ENCODE results near the gene HACD3.
"Not testable (repeated sequence)": the region's sequence is repeated elsewhere in the genome, so short reads cannot be mapped to it uniquely, and the experiment has no call there.

Gene HACD3

GRCh38 chr15:65612949-65613744 is 82.9 kb downstream of the HACD3 start:
- ChIA-PET POLR2A (no interaction called here), CTCF (interaction anchor here (0.6 to 3.6 kb wide), 5 partner anchors 9 to 680 kb away, joined by 3 to 12 read pairs (median 5); partner anchors contain the start of genes DIS3L and SLC24A1)
- no peak for DNase-seq (ENCODE audit: extremely low spot score)

GRCh38 chr15:65615887-65616286 is 85.6 kb downstream of the HACD3 start:
- POLR2A ChIA-PET; CTCF ChIA-PET; DNase-seq (ENCODE audit: extremely low spot score): not testable (repeated sequence)

More at GRCh38 chr15:65612949-65613744, 82.9 kb downstream of the HACD3 start:
- no peak for TF ChIP-seq CTCF (IDR thresholded peaks at IDR 0.05; ENCODE audit: control extremely low read depth, extremely low read depth, low read depth, missing control alignments)

GRCh38 chr15:65618560-65619109 is 88.4 kb downstream of the HACD3 start:
- ChIA-PET CTCF (interaction anchor here (1.5 to 1.6 kb wide), 2 partner anchors 8 to 10 kb away, joined by 5 to 6 read pairs; partner anchors contain the start of gene INTS14), POLR2A (no interaction called here)
- no peak for TF ChIP-seq CTCF (IDR thresholded peaks at IDR 0.05; ENCODE audit: control extremely low read depth, extremely low read depth, low read depth, missing control alignments)
- DNase-seq (ENCODE audit: extremely low spot score): no peak

GRCh38 chr15:65619626-65620290 is 89.5 kb downstream of the HACD3 start:
- ChIA-PET POLR2A (no interaction called here), CTCF (interaction anchor here (1.0 to 1.6 kb wide), 3 partner anchors 9 to 29 kb away, joined by 3 to 6 read pairs (median 5); partner anchors contain the start of gene INTS14)
- DNase-seq (ENCODE audit: extremely low spot score): no peak
- TF ChIP-seq CTCF (IDR thresholded peaks at IDR 0.05; ENCODE audit: control extremely low read depth, extremely low read depth, low read depth, missing control alignments): no peak

- ChIA-PET CTCF (interaction anchor here (0.9 to 3.4 kb wide), 4 partner anchors 9 to 16 kb away, joined by 3 to 24 read pairs (median 4); partner anchors contain the start of gene INTS14), POLR2A (no interaction called here)
- no peak for TF ChIP-seq CTCF (IDR thresholded peaks at IDR 0.05; ENCODE audit: control extremely low read depth, extremely low read depth, low read depth, missing control alignments)
- no peak for DNase-seq (ENCODE audit: extremely low spot score)
Observed at GRCh38 chr15:65620833-65621232, 90.6 kb downstream of the HACD3 start.

DNA sequence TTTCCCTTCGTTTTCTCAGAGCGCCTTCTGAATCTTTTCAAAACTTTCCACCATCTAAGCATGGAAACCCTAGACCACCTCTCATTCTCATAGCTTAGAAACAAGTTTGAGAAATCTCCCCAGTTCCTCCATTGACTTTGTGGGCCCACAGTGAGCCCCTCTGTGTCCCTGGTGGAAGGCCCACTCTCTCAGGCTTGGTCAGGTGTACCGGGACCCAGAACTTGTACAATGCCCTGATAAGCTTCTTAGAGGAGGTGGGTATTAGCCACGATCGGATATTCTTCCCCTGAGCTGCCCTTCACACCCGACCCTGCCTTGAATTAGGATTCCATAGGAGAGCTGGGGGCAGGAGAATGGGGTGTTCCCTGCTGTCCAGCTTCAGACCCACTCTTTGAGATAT is 91.4 kb downstream of the HACD3 start, which contains the start of gene SLC24A1:
Gene SLC24A1, plus strand, starts transcription at position 301 of the 400 bp plus-strand sequence. CDS start 2,143 bp downstream, outside the sequence.
- ChIA-PET POLR2A (interaction anchor here (1.0 kb wide), 1 partner anchor 11 kb away, joined by 3 read pairs; the partner anchor contains the start of gene INTS14), CTCF (interaction anchor here (0.9 to 3.4 kb wide), 6 partner anchors 9 to 37 kb away, joined by 3 to 24 read pairs (median 4); partner anchors contain the start of gene INTS14)
- TF ChIP-seq CTCF (IDR thresholded peaks at IDR 0.05; ENCODE audit: control extremely low read depth, extremely low read depth, low read depth, missing control alignments): no peak
- no peak for DNase-seq (ENCODE audit: extremely low spot score)

Data from GM10248 (cell line).